NOMO-1 treated with dmso at 0.1 percent for 144 hours (cell line): ENCODE data around the gene LARP1B.
"Not testable (repeated sequence)": the region's sequence is repeated elsewhere in the genome, so short reads cannot be mapped to it uniquely, and the experiment has no call there.

Experiments
- DNase-seq: peaks from one replicate; lab custom pipeline; 2025; ENCODE audit not compliant: unreplicated experiment; lab: John Stamatoyannopoulos, UW

LARP1B gene

GRCh38 chr4:128220286-128221235 is 159.4 kb downstream of the LARP1B start:
- no peak for DNase-seq

- DNase-seq = no peak
Measured at GRCh38 chr4:128221586-128221985, 160.5 kb downstream of the LARP1B start.

GRCh38 chr4:128225148-128225547 is 164.0 kb downstream of the LARP1B start:
- DNase-seq = no peak

GRCh38 chr4:128227991-128228571 is 167.0 kb downstream of the LARP1B start:
- no peak for DNase-seq

- DNase-seq = no peak
Measured at GRCh38 chr4:128228845-128229795, 168.0 kb downstream of the LARP1B start.

- no peak for DNase-seq
Measured at GRCh38 chr4:128232719-128233118, 171.6 kb downstream of the LARP1B start.

- DNase-seq = no peak
Measured at GRCh38 chr4:128234836-128235235, 173.7 kb downstream of the LARP1B start.

GRCh38 chr4:128241019-128241418 is 179.9 kb downstream of the LARP1B start:
- DNase-seq = no peak

- DNase-seq = no peak
Measured at GRCh38 chr4:128241425-128241913, 180.4 kb downstream of the LARP1B start.

- DNase-seq = no peak
Measured at GRCh38 chr4:128241981-128242380, 180.9 kb downstream of the LARP1B start.

- DNase-seq = no peak
Measured at GRCh38 chr4:128242601-128243000, 181.5 kb downstream of the LARP1B start.

GRCh38 chr4:128244379-128244778 is 183.3 kb downstream of the LARP1B start:
- DNase-seq = no peak

- DNase-seq = not testable (repeated sequence)
Measured at GRCh38 chr4:128245391-128245790, 184.3 kb downstream of the LARP1B start.

GRCh38 chr4:128247906-128248305 is 186.8 kb downstream of the LARP1B start:
- no peak for DNase-seq

GRCh38 chr4:128249787-128250668 is 188.9 kb downstream of the LARP1B start:
- no peak for DNase-seq

GRCh38 chr4:128255906-128256305 is 194.8 kb downstream of the LARP1B start:
- DNase-seq = no peak

GRCh38 chr4:128256539-128256938 is 195.4 kb downstream of the LARP1B start:
- no peak for DNase-seq

- not testable (repeated sequence) for DNase-seq
Measured at GRCh38 chr4:128258166-128258565, 197.1 kb downstream of the LARP1B start.

GRCh38 chr4:128259889-128260288 is 198.8 kb downstream of the LARP1B start:
- DNase-seq = not testable (repeated sequence)
